GM23248 (cell line): ENCODE measurements around the gene FBXO42.

Experiments used
- EZH2 ChIP-seq: fragments of 200-600 bp; sonication (generic); IDR thresholded peaks from 2 replicates; pipeline ENCODE4 v1.6.1; 2018; ENCODE audit warnings: antibody characterized with exemption, mild to moderate bottlenecking; ENCODE audit not compliant: insufficient read depth, poor library complexity, severe bottlenecking
- EZH2phosphoT487 ChIP-seq: fragments of 200-600 bp; sonication (generic); IDR thresholded peaks from 2 replicates; pipeline ENCODE4 v1.6.1; 2018; ENCODE audit warnings: antibody characterized with exemption, moderate library complexity, mild to moderate bottlenecking, low read depth; ENCODE audit not compliant: insufficient read depth

- TF ChIP-seq EZH2, result no peak
- no peak for TF ChIP-seq EZH2phosphoT487
These were observed 31.0 kb downstream of the FBXO42 start for GRCh38 chr1:16321176-16321867.
